Mammary epithelial cell (primary cell): ENCODE results near the gene SLC34A2.

Source experiments
- CTCF ChIP-seq, 2 donors: IDR thresholded peaks in 1 of 2; conservative IDR thresholded peaks in 1 of 2; 2 replicates each; pipeline ENCODE4 v1.5.1; 2011 to 2012; ENCODE audit warnings: inconsistent platforms in 2 of 2, low read length in 2 of 2, mild to moderate bottlenecking in 2 of 2, control low read depth in 1 of 2, low read depth in 1 of 2; ENCODE audit not compliant: insufficient read depth in 1 of 2; ENCODE audit errors: extremely low read depth in 1 of 2
- EZH2 ChIP-seq: IDR thresholded peaks from 2 replicates; pipeline ENCODE4 v1.6.1; 2012; ENCODE audit warnings: low read length, inconsistent platforms, borderline replicate concordance

GRCh38 chr4:25725870-25726269 is 70.2 kb downstream of the SLC34A2 start:
- no peak for TF ChIP-seq EZH2
- TF ChIP-seq CTCF (conservative IDR thresholded peaks at IDR 0.05 in 1 of 2, IDR thresholded peaks at IDR 0.05 in 1 of 2; ENCODE audit: extremely low read depth in 1 of 2, insufficient read depth in 1 of 2, low read depth in 1 of 2, low read length in 2 of 2) = no peak
